Activated CD8-positive, alpha-beta memory T cell treated with anti-CD3 and anti-CD28 coated beads, Interleukin-2, amount 50 U/mL, for 4 hours (primary cell): ENCODE data around the gene SURF4.
A peak's percentile ranks its signal among the peaks of the same experiment; 100 is the strongest.

ENCODE experiments used
- DNase-seq: peaks from one replicate; pipeline ENCODE4 v3.0.0-alpha.2; 2020

The SURF4 gene

DNA sequence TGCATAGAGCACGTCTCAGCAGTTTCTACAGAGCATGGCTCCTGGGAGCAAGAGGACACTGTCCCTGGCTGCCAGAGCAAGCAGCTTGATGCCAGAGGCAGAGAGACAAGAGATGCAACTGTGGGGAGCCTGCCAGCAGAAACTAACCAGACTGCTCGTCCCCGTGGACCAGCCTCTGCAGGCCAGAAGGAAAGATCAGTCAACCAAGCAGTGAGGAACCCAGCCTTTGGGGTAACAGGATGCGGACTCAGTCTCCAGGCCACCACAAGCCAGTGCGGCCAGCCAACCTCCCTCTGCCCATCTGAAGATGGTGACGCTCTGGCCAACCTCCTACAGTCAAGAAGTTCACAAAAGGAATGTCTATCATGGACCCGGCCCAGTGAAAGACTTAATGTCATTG lies 3.7 kb downstream of the SURF4 start:
- no peak for DNase-seq

DNA sequence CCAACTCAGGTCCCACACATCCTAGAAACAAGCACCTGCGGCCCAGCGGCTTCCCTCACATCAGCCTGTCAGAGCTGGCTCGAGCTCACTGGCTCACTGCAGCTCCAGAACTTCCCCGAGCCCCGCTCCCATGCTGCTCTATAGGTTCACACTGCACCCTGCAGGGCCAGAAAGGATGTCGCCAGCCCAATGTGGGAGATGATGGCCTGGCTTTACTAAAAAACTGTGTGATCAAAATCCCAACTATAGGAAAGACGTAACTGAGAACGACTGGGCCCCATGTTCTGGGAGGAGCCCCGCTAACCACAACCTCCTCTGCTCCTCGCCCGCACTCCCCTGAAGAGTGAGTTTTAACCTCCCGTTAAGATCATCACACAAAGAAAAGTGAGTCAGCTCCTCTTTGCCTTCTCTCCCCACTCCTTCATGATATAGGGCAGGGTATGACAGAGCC lies 4.6 kb downstream of the SURF4 start:
- peak; percentile 68 for DNase-seq

GRCh38 chr9:133370685-133371084 lies 5.2 kb downstream of the SURF4 start:
- DNase-seq: peak; percentile 48

GRCh38 chr9:133369933-133370332 lies 5.9 kb downstream of the SURF4 start:
- DNase-seq: no peak

GRCh38 chr9:133369422-133369821 lies 6.4 kb downstream of the SURF4 start:
- DNase-seq: no peak

DNA sequence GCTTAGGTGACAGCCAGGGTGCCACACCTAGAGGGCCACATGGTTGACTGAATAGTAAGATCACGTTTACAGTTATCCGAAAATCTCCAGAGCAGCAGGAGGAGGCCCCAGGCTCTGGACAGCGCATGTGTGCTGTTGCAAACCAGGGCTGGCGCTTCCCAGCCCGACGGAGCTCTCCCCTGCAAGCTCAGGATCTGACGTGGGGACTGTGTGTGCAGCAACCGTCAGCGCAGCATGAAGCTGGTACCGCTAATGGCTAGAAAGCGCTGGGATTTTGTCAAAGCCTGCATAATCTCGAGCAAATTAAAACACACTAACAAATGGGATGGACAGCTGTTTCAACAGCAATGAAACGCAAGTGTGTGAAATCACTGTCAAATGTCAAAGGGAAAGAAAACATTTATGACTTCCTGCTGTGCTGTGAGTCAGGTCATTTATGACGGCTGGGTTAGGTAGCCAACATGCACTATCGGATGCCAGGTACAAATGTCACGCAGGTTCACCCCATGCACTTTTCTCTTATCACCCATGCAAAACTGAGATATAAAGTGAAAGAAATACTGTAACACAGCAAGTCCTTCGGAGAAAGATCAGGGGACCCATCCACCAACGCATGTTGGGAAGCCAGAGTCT lies 7.5 kb downstream of the SURF4 start:
- DNase-seq: no peak

GRCh38 chr9:133367778-133368177 lies 8.1 kb downstream of the SURF4 start:
- no peak for DNase-seq

GRCh38 chr9:133367221-133367620 lies 8.6 kb downstream of the SURF4 start:
- no peak for DNase-seq

GRCh38 chr9:133366435-133366834 lies 9.4 kb downstream of the SURF4 start:
- no peak for DNase-seq

DNA sequence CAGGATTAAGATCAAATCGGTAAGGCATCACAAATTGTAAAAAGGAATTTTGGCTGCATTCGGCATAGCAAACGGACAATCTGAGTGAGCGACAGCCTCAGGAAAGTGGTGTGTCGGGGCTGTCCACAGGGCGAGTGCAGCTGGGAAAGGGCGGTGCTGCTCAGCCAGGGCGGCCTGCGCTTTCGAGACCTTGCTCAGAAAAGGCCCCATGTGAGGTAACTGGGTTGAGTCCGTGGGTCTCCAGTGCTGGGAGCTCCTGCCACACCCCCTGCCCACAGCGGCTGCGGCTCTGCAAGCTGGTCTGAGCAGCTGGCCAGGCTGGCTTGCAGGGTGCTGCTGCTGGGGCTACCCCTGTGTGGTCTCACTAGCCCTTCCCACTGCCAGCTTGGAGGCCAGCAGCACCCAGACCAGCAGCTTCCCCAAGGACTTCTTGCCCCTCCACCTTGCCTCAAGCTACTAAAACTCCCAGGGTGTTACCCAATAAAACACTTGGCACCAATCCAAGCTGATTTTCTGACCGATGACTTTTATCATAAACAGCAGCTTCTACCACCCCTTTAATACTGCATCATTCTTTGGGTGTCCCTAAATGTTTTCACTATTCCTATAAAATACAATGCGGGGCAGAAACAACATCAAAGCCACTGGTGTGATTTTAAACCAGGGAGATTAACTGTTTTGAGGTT lies 13.4 kb downstream of the SURF4 start:
- DNase-seq: no peak

DNA sequence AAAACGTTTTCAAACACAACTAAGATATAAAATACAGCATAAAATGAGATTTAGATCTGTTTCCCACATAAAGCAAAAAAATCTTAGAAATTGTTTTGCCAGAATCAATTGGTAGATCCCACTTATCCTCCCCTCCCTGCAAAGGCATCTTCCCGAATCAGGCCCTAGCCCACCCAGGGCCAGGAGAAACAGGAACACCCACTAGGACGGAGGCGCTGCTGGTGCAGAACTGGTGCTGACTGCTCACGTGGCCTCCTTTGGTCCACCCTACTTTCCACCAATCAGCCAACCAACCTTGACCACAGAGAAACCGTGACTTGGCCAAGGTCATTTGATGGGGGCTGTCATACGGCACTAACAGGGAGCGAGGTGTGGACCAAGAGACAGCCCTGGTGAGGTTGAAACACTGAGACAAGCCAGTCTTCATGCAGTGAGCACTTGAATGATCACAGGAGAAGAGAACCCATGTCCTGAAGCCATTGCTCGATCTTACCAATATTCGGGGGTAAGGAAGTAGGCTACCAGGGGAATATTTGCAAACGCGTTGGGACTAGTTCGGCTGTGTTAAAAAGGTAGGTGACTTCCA lies 14.3 kb downstream of the SURF4 start:
- no peak for DNase-seq

- no peak for DNase-seq
Measured at GRCh38 chr9:133360400-133361393, 15.2 kb downstream of the SURF4 start.

DNA sequence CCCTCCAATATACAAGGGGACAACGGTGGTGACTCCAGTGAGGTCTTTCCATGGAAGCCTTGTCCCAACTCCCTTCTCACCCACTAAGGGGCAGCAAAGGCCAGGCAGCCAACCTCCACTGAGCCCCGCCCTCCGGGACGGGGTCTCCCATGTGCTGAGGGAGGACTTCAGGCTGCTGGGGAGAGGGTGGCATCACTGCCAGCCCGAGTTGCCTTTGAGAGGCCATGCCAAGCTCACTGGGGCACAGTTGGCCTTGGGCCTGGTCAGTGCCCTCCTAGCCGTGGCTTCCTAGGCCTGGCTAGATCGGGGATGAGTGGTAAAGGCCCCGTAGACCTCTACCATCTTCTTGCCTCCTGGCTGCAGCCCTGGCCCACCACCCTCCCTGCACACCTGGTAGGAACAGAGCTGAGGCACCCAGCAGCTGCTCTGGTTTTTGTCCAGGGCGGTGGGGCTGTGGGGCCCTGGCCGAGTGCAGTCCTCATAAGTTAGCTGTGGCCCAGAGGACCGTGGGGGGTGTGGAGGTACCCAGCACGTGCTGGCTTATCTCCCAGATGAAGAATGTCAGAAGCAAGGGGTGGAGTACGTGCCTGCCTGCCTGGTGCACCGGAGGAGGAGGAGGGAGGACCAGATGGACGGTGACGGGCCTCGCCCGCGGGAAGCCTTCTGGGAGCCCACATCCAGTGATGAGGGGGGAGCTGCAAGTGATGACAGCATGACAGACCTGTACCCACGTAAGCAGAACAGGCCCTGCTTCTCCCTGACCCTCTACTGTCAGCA lies 16.3 kb downstream of the SURF4 start:
- peak; percentile 38 for DNase-seq

DNA sequence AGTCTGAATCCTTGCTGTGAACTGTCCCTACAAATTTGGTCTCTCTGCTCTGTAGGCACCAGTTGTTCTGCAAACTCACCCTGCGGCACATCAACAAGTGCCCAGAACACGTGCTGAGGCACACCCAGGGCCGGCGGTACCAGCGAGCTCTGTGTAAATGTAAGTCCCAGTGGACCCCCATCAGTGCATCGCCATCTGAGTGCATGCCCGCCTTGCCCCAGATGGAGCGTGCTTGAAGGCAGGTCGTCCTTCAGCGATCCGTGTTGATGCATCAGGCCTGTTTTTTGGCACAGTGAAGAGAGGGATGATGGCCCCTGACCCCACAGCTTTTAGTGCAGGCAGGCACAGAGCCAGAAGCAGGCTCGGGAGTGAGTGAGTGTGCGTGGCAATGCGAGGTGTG lies 18.2 kb downstream of the SURF4 start:
- DNase-seq: no peak

GRCh38 chr9:133356391-133357091 lies 19.3 kb downstream of the SURF4 start, which contains the start of the genes SURF1 and SURF2:
Gene SURF1, minus strand, starts transcription at chr9:133356487. Its CDS starts 34 bp downstream, at chr9:133356453.
Gene SURF2, plus strand, starts transcription at chr9:133356550. Its CDS starts 43 bp downstream, at chr9:133356593.
- DNase-seq: peak; percentile 93

GRCh38 chr9:133355881-133356357 lies 19.9 kb downstream of the SURF4 start:
- DNase-seq: no peak

DNA sequence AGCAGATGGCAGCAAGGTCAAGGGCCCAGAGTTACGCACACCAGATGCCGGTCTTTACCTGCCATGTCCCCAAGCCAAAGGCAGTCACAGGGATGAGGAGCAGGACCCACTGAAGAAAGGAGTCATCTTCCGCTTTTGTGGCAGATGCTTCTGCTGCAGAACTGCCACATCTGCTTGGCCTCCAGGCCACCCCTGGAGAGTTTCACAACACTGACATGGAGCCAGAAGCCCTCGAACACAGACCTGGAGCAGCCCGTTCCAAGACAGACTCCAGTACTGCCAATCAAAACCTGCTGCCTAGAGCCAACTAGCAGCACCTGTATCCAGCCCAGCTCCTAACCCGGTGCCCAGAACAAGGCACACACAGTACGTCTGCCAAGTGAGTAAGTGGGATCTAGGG lies 21.1 kb downstream of the SURF4 start:
- DNase-seq: no peak

DNA sequence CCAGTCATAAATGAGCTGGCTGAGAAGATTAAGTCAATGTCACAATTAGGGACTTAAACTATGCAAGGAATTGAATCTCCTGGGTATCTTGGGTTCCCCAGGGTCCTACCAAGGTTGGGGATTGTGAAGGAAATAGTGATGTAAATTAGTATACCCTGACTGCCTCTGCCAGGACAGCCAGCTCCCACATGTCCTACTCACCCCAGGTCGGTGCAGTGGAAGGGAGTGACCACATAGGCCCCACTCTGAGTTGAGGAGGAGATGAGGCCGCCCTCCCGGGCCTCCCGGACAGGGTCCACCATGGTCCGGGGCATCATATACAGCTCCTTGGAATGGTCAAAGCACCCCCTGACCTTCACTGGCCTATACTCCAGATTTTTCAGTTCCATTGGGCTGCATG lies 22.3 kb downstream of the SURF4 start:
- no peak for DNase-seq

GRCh38 chr9:133352635-133353340 lies 23.1 kb downstream of the SURF4 start:
- no peak for DNase-seq

DNA sequence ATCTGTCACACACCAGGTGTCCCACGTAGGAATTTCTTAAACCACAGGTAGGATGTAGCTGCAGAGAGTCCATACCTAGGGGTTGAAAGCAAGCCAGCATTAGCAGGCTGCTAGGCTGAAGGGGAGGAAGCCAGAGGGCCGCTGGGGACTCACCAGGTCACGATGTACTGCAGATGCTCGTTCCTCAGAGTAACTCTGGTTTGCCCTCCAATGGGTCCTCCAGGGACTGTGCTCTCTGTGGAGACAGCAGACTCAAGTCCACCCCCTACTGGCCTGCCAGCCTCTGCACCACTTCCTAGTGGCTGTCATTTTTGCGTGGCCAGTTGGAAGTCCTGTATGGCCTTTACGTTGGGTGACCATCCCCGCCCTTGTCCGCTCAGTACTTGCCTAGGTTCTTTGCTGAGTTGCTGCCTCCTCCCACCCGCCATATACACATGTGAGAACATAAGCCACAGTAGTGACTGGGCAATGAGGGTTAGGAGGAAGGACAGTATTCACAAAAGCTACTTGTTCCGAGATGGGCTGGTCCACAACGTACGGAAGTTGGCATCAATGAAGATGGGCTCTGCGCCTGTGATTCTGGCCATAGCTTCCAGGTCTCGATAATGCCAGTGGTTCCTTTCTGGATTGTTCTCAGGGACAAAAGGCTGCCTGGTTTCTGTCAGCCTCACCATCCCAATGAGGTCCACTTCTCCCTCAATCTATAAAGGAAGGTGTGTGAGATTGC lies 23.8 kb downstream of the SURF4 start:
- DNase-seq: peak; percentile 44
